NCI-H128 (cell line): ENCODE data around the gene ATOH8.
A peak's percentile ranks its signal among the peaks of the same experiment; 100 is the strongest.

Source experiments
- DNase-seq: peaks from one replicate; lab custom pipeline; 2025; ENCODE audit not compliant: unreplicated experiment; lab: John Stamatoyannopoulos, UW

Gene ATOH8

GRCh38 chr2:85786444-85786843 lies 32.7 kb downstream of the ATOH8 start:
- no peak for DNase-seq

- no peak for DNase-seq
Measured at GRCh38 chr2:85786865-85787264, 33.1 kb downstream of the ATOH8 start.

GRCh38 chr2:85787282-85787980 lies 33.6 kb downstream of the ATOH8 start:
- no peak for DNase-seq

- no peak for DNase-seq
Measured at GRCh38 chr2:85787981-85788340, 34.2 kb downstream of the ATOH8 start.

GRCh38 chr2:85788603-85789002 lies 34.8 kb downstream of the ATOH8 start:
- no peak for DNase-seq

- DNase-seq: no peak
Measured at GRCh38 chr2:85789271-85789670, 35.5 kb downstream of the ATOH8 start.

GRCh38 chr2:85790032-85790431 lies 36.2 kb downstream of the ATOH8 start:
- DNase-seq: no peak

GRCh38 chr2:85790499-85791188 lies 36.9 kb downstream of the ATOH8 start:
- no peak for DNase-seq

GRCh38 chr2:85791704-85792565 lies 38.1 kb downstream of the ATOH8 start:
- no peak for DNase-seq

- DNase-seq: no peak
Measured at GRCh38 chr2:85792783-85793441, 39.1 kb downstream of the ATOH8 start.

GRCh38 chr2:85793584-85793983 lies 39.8 kb downstream of the ATOH8 start:
- DNase-seq: no peak

- no peak for DNase-seq
Measured at GRCh38 chr2:85794038-85794441, 40.2 kb downstream of the ATOH8 start.

GRCh38 chr2:85794491-85795121 lies 40.8 kb downstream of the ATOH8 start:
- DNase-seq: no peak

GRCh38 chr2:85795331-85796045 lies 41.7 kb downstream of the ATOH8 start:
- DNase-seq: no peak

GRCh38 chr2:85796046-85796340 lies 42.2 kb downstream of the ATOH8 start:
- DNase-seq: no peak

- peak; percentile 23 for DNase-seq
Measured at GRCh38 chr2:85796341-85797262, 42.8 kb downstream of the ATOH8 start.

GRCh38 chr2:85797263-85797660 lies 43.5 kb downstream of the ATOH8 start:
- DNase-seq: no peak

GRCh38 chr2:85797921-85798320 lies 44.1 kb downstream of the ATOH8 start:
- DNase-seq: no peak

GRCh38 chr2:85799215-85799956 lies 45.6 kb downstream of the ATOH8 start:
- DNase-seq: no peak
